Natural killer cell (primary cell): Measurements from ENCODE around the gene NPPB. TPM values are rescaled to one million over a fixed set of nuclear protein-coding genes. Genes with fewer than 3 reads are reported as not detected.

Experiments used
- ATAC-seq, 3 donors: fragments of 150-1000 bp in 2 of 3; fragments of 200-7000 bp in 1 of 3; cut with Tn5 transposase; 1 replicate in 1 of 3; 2 replicates in 2 of 3; pipeline ENCODE4 v1.10.0; 2021; ENCODE audit warnings: mild to moderate bottlenecking in 2 of 3, moderate library complexity in 2 of 3
- DNase-seq, 2 donors: peaks; one replicate each; pipeline versions ENCODE4 v3.0.0 to v3.0.0-alpha.2; 2013 to 2021; ENCODE audit warnings: mixed read lengths in 1 of 2
- H3K27ac ChIP-seq: one replicate; pipeline ENCODE4 v1.5.1; 2013; ENCODE audit warnings: mild to moderate bottlenecking, low read length
- H3K27me3 ChIP-seq: one replicate; pipeline ENCODE4 v1.6.1; 2013; ENCODE audit warnings: low read length; ENCODE audit not compliant: control insufficient read depth, insufficient read depth
- H3K36me3 ChIP-seq: one replicate; pipeline ENCODE4 v1.6.1; 2013; ENCODE audit warnings: low read length; ENCODE audit not compliant: control insufficient read depth, insufficient read depth
- H3K4me1 ChIP-seq: one replicate; pipeline ENCODE4 v1.6.1; 2013; ENCODE audit warnings: low read length; ENCODE audit not compliant: control insufficient read depth, insufficient read depth
- H3K4me3 ChIP-seq: one replicate; pipeline ENCODE4 v1.5.1; 2013; ENCODE audit warnings: low read length
- H3K9me3 ChIP-seq: one replicate; pipeline ENCODE4 v1.6.1; 2013; ENCODE audit warnings: low read length; ENCODE audit not compliant: control insufficient read depth, insufficient read depth
- H3K27ac Mint-ChIP-seq, 2 donors: one replicate each; pipeline ENCODE4 v1.8.0; 2022; ENCODE audit warnings: mild to moderate bottlenecking in 2 of 2, mixed read lengths in 2 of 2, moderate library complexity in 1 of 2
- H3K27me3 Mint-ChIP-seq, 2 donors: one replicate each; pipeline ENCODE4 v1.8.0; 2022; ENCODE audit warnings: low read depth in 2 of 2, mixed read lengths in 2 of 2
- H3K36me3 Mint-ChIP-seq: one replicate; pipeline ENCODE4 v1.8.0; 2022; ENCODE audit warnings: mixed read lengths
- H3K4me1 Mint-ChIP-seq, 2 donors: one replicate each; pipeline ENCODE4 v1.8.0; 2022; ENCODE audit warnings: mixed read lengths in 2 of 2
- H3K4me3 Mint-ChIP-seq: one replicate; pipeline ENCODE4 v1.8.0; 2022; ENCODE audit warnings: mild to moderate bottlenecking, moderate library complexity, mixed read lengths
- H3K9me3 Mint-ChIP-seq, 2 donors: one replicate each; pipeline ENCODE4 v1.8.0; 2022; ENCODE audit warnings: mixed read lengths in 2 of 2
- CTCF ChIP-seq: fragments of 200-600 bp; IDR thresholded peaks from one replicate; pipeline ENCODE4 v1.8.0; 2022; ENCODE audit warnings: antibody characterized with exemption
- WGBS: methylation state at CpG from one replicate; pipeline ENCODE4 v1.1.7; 2013; ENCODE audit warnings: missing lambda C conversion rate; ENCODE audit not compliant: insufficient coverage; 5-methylcytosine and 5-hydroxymethylcytosine counted together
- intact Hi-C: fragments of 100-400 bp; cut with micrococcal nuclease; formaldehyde crosslinking; loops from one replicate; pipeline ENCODE4 v1.14.2; 2022
- total RNA-seq, 4 donors: library from RNA; stranded (reverse); fragments of 120-200 nt in 1 of 4; gene quantifications; one replicate each; pipeline versions ENCODE4 v1.2.3 to v1.2.4, GENCODE V29; 2013 to 2022

Gene NPPB
- total RNA-seq, 3 donors from 2014 or later (not counting 1 experiment from before 2014, with no cell fraction given): not detected

- no peak for TF ChIP-seq CTCF
- Histone ChIP-seq H3K9me3 (no peaks in the 10 kb centered on the region), H3K27ac (no peak overlapping the region), H3K4me1 (peaks cover 7% of the 10 kb centered on the region), H3K4me3 (no peak overlapping the region), H3K36me3 (peaks cover 19% of the 10 kb centered on the region), H3K27me3 (no peaks in the 10 kb centered on the region)
- no peak overlapping the region for H3K4me3 Mint-ChIP-seq
- no peak overlapping the region for H3K27ac Mint-ChIP-seq
- no peaks in the 10 kb centered on the region for H3K36me3 Mint-ChIP-seq
- WGBS: 83% methylated on average over 4 of the region's 5 CpGs
- intact Hi-C loops: no loop called here
- H3K9me3 Mint-ChIP-seq: no peaks in the 10 kb centered on the region
- no peaks in the 10 kb centered on the region for H3K27me3 Mint-ChIP-seq
- ATAC-seq (peak in 1 of 3 donors; percentile 24), DNase-seq (peak in 1 of 2 donors; percentile 50)
- H3K4me1 Mint-ChIP-seq: peaks cover 0 to 5% of the 10 kb centered on the region in 2 donors
Measured at GRCh38 chr1:11845641-11846335, 13.0 kb downstream of the NPPB start.

- Mint-ChIP-seq H3K9me3 (no peaks in the 10 kb centered on the region), H3K36me3 (no peaks in the 10 kb centered on the region), H3K27me3 (no peaks in the 10 kb centered on the region), H3K27ac (no peak overlapping the region), H3K4me3 (no peak overlapping the region), H3K4me1 (peaks cover 5 to 11% of the 10 kb centered on the region in 2 donors)
- peaks cover 45% of the 10 kb centered on the region for H3K36me3 ChIP-seq
- 52% methylated on average over 19 of the region's 19 CpGs for WGBS
- intact Hi-C loops: no loop called here
- DNase-seq (no peak), ATAC-seq (no peak)
- no peak overlapping the region for H3K27ac ChIP-seq
- H3K27me3 ChIP-seq: no peaks in the 10 kb centered on the region
- no peaks in the 10 kb centered on the region for H3K9me3 ChIP-seq
- H3K4me3 ChIP-seq: no peak overlapping the region
- TF ChIP-seq CTCF: no peak
- peaks cover 7% of the 10 kb centered on the region for H3K4me1 ChIP-seq
Measured at GRCh38 chr1:11842154-11843041, 16.3 kb downstream of the NPPB start.

GRCh38 chr1:11841245-11842153 lies 17.2 kb downstream of the NPPB start:
- Mint-ChIP-seq H3K27ac (no peak overlapping the region), H3K4me3 (no peak overlapping the region), H3K27me3 (no peaks in the 10 kb centered on the region), H3K4me1 (peaks cover 5 to 11% of the 10 kb centered on the region in 2 donors), H3K9me3 (no peaks in the 10 kb centered on the region), H3K36me3 (no peaks in the 10 kb centered on the region)
- Histone ChIP-seq H3K9me3 (no peaks in the 10 kb centered on the region), H3K4me3 (no peak overlapping the region), H3K27me3 (no peaks in the 10 kb centered on the region), H3K27ac (no peak overlapping the region), H3K36me3 (peaks cover 51% of the 10 kb centered on the region), H3K4me1 (peaks cover 7% of the 10 kb centered on the region)
- DNase-seq (no peak), ATAC-seq (no peak)
- intact Hi-C loops: no loop called here
- 76% methylated on average over 17 of the region's 17 CpGs for WGBS
- no peak for TF ChIP-seq CTCF
